HTR-8/SVneo (cell line): ENCODE data around the gene L3MBTL4.
"Not testable (repeated sequence)": the region's sequence is repeated elsewhere in the genome, so short reads cannot be mapped to it uniquely, and the experiment has no call there.

Experiments
- DNase-seq: peaks from one replicate; pipeline ENCODE4 v3.0.0; 2011; ENCODE audit warnings: low spot score, mixed read lengths; ENCODE audit not compliant: insufficient read length
- FAIRE-seq: peaks from 2 replicates; lab custom pipeline; 2011; peaks lifted over from hg19 to GRCh38; lab: Jason Lieb, UNC

L3MBTL4 gene

DNA sequence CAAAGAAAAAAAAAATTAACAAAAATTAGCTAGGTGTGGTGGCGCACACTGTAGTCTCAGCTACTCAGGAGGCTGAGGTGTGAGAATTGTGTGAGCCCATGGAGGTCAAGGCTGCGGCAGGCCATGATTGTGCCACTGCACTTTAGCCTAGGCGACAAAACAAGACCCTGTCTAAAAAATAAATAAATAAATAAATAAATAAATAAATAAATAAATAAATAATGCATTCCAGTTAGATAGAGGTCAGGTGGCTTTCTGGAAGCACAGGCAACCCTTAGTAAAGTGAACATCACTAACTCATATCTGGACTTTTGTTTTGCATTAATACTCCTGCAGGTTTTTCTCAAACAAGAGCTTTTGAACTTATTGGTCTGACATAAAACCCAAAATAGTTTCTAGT is 206.8 kb downstream of the L3MBTL4 start:
- DNase-seq (no peak), FAIRE-seq (no peak)

DNA sequence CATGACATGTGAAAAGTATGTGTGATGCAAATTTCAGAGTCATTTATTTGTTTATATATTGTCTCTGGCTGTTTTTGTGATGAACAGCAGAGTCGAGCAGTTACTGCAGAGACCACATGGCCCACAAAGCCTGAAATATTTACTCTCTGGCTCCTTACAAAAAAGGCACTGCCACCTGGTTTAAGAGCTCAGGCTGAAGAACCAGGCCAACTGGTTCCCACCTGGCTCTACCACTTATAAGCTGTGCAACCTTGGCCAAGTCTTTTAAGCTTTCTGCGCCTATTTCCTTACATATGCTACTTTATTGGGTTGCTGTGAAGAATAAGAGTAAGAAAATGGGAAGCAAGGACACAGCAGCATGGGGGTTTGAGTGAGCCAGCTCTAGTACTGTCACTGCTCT is 207.6 kb downstream of the L3MBTL4 start:
- no peak for FAIRE-seq

DNA sequence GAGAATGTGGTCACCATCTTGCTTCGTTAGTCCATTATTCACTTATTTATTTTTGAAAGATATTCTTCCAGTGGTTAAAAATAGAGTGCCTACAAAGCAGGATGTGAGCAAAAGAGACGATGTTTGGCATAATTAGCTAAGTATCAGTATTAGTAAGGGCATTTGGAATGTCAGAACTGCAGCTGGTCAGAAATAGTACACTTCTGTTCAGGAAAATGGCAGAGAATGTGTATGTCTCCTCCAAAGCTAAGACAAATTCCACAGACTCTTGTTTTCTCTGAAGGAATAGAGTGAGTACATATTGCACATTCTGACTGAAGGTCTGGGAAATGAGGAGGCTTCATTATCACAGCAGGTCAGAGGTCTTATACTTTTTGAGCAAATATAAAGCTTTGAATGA is 209.0 kb downstream of the L3MBTL4 start:
- no peak for DNase-seq

More for the DNA sequence above, 207.6 kb downstream of the L3MBTL4 start:
- DNase-seq, result no peak

DNA sequence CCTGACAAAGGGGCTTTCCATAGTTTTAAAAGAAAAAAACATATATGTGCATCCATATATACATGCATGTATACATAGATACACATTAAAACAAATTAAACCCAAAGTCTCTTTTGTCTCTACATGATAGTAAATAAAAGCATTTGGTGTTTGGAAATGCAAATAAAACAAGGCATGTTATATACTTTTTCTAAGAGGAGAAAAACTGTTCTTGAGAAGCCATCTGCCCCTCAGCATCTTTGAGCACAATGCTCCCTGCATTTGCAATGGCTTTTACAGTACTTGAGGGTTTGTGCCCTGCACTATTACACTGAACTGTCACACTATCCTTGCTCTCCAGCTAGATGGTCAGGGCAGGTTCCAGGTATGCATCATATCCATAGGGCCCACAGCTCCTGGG is 210.2 kb downstream of the L3MBTL4 start:
- DNase-seq, result no peak

More for the DNA sequence above, 209.0 kb downstream of the L3MBTL4 start:
- FAIRE-seq, result no peak

DNA sequence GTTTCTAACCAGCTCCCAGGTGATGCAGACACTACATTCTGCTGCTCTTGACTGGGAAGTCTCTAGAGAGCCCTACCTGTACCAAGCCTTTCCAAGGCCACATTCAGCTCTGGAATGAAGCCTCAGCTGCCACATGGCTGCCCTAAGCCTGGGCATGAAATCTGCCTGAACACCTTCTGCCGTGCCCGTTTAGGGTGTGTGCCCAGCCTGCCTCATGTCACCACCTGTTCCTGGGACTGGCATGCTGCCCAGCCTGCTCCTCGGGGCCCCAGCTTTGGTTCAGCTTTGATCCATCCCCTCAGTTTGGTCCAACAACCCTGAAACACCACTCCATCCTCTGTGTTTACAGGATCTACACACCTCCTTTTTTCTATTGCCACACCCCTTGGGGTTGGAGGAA is 210.9 kb downstream of the L3MBTL4 start:
- no peak for FAIRE-seq
- DNase-seq, result no peak

More for the DNA sequence above, 210.2 kb downstream of the L3MBTL4 start:
- no peak for FAIRE-seq

DNA sequence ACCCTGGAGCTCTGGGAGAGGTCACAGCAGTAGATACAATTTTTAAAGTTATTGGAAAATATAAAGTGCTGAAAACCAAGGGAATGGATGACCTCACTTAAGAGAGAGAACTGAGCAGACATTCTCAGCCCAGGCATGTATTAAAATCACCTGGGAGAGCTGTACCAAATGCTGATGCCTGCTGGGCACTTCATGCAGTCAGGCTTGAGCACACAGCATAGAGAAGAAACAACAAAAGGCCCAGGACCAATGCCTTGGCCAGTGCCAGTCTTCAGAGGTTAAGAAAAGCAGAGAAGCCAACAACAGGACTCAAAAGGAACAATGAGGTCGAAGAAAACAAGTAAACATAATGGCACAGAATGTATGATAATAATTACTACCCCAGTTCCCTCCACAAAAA is 211.8 kb downstream of the L3MBTL4 start:
- FAIRE-seq (no peak), DNase-seq (no peak)

DNA sequence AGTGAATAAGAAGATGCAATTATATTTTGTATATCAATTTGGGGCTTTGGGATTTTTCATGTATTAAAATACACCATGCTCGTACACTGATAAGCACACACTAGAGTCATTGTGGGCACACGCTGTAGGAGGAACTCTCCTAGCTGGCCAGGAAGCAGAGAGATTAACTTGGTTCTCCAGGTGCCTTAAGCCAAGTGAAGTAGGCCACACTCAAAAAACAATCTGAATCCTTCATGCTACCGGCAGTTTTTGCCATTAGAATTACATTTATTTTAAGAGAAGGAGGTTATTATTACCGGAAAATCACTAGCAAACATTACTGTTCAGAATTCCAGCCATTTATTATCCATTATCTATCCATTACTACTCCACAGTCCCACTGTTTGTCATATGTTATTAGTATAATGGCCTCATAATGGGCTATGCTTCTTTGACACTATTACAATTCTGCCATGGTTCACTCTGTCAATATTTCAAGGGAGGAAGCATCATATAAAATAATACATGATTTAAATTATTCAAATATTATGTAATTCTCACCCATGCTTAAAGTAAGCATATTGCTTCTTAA is 214.4 kb downstream of the L3MBTL4 start:
- FAIRE-seq (no peak), DNase-seq (no peak)

DNA sequence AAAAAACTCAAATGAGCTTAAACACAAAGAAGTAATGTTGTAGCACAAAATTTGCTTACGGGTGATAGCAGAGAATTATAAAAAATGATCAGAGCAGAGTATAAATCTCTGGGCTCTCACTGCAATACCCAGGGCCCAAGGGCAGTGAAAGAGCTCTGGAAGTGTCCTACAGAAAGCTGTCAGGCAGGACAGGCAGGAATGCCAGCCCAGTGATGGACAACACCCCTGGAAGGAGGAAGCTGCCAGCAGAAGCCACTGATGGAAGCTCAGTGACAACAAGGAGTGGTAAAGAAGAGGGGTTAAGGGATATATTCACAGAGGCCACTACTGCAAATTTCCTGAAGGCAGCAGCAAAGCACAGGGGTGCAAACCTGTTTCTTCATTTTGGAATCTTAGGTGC is 214.9 kb downstream of the L3MBTL4 start:
- FAIRE-seq (no peak), DNase-seq (no peak)

DNA sequence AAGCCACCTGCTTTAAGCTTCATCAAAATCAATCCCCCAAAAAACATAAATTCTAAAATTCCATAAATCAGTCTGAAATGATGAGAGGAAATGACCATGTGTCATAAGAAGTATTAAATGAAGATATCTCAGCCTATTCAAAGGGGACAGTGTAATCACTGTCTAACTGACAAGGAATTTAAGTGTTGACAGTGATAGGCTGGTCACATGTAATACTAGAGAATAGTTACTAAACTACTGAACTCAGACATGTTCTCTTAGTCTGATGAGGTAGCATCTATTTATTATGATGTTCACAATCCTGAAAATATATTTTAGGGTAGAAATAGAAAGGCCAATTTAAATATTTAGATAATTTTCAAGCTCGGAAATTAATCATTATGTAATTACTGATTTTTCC is 216.1 kb downstream of the L3MBTL4 start:
- no peak for FAIRE-seq
- DNase-seq, result no peak

DNA sequence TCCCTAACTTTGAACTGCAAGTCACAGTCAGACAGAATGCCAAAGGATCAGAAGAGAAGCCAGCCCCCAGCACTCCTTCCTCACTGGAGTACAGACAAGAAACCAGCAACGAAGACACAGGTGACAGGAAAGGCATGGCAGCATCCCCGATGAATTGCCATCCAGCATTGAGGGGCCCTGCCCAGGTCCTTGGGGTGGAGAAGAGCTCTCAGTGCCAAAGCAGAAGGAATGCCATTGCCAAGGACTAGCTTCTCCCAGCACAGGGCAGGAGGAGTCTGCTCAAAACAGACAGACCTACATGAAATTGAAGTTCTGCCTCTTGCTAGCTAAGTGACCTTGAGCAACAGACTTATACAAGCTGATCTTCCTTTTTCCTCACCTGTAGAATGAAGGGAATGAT is 220.1 kb downstream of the L3MBTL4 start:
- FAIRE-seq (no peak), DNase-seq (no peak)

DNA sequence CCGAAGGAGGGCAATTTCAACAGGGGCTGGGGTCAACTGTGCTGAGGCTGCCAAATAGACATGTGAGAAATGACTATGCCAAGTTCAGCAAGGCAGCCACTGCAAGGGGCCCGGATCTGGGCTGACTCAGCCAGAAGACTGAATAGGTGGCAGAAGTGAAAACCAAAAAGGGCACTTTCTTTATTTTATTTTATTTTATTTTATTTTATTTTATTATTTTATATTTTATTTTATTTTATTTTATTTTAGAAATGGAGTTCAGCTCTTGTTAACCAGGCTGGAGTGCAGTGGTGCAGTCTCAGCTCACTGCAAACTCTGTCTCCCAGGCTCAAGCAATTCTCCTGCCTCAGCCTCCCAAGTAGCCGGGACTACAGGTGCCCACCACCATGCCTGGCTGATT is 228.9 kb downstream of the L3MBTL4 start:
- FAIRE-seq, result not testable (repeated sequence)

DNA sequence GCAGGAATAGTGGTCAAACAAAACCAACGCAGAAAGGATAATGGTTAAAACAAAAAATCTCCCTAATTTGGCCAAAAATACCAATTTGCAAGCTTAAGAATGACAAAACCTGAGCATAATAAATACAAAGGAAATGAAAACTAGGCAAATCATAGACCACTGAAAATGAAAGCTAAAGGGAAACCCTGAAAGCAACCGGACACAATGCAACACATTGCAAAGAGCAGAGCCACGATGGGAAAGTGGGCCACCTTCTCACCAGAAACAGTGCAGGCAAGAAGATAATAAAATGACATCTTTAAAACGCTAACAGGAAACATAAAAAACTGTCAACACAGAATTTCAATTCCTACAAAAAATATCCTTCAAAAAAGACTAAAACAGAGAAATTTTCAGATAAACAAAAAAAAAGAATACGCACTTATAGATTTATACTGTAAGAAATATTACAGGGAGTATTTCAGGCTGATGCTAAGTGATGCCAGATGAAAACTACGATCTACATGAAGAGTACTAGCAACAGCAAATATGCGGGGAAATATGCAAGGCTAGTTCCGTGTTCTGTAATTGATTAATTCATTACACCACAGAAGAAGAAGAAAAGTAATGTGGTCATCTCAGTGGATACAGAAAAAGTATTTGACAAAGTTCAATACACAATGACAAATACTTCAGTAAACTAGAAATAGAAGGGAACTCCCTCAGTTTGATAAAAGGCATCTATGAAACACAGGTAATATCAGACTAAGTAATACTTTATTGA is 239.5 kb downstream of the L3MBTL4 start:
- FAIRE-seq (no peak), DNase-seq (no peak)

More for the DNA sequence above, 228.9 kb downstream of the L3MBTL4 start:
- DNase-seq, result not testable (repeated sequence)

DNA sequence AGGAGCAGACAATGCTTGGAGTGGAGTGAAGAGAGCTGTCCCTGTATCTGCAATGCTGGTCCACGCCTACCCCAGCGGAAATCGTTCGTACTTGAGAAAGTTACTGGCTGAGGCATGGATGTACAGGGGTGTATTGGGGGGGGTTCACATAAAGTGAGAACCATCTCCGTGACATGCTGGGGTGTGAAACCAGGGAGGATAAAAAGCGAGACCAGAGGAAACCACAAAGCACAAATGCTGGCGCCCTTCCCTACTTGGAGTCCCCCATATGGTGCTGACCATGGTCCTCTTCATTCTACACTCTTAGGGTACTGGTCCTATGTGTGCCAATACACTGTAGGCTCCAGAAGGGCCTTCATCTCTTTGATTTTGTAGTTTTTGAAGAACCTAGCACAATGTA is 244.1 kb downstream of the L3MBTL4 start:
- FAIRE-seq, result no peak
- no peak for DNase-seq

DNA sequence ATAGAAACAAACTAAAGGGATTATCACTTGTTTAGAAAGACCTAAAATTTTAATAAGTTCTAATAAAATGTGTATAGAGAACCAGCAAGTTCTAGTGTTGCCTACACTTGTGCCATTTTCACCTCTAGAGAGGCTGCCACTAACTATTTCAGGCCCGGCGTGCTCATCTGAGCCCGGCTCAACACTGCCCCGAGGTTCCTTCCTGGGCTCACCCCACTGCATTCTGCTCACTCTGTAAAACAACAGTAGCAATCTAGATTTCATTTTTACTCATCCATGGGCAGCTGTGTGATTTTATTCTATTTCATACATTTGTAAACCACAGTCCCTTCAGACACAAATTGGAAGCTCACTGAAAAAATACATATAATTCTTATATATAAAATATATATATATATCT is 253.2 kb downstream of the L3MBTL4 start:
- FAIRE-seq (no peak), DNase-seq (no peak)

DNA sequence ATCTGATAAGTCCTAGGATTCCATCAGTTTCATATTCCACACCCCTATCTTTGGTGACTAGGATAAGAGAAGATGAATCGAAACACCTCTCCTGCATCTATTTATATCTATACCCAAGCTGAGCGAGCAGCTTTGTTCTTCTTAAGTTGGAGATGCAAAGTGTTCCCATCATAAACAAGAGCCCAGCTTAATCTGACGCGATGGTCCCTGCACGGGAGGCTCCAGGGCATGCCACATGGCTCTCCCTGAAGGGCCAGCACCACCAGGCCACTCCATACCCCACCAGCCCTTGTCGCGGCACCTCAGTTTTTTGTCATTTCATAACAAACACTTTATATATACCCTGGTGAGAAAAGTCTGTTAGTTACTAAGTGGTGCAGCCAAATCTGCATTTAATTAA is 255.3 kb downstream of the L3MBTL4 start:
- FAIRE-seq, result no peak
- DNase-seq, result no peak

DNA sequence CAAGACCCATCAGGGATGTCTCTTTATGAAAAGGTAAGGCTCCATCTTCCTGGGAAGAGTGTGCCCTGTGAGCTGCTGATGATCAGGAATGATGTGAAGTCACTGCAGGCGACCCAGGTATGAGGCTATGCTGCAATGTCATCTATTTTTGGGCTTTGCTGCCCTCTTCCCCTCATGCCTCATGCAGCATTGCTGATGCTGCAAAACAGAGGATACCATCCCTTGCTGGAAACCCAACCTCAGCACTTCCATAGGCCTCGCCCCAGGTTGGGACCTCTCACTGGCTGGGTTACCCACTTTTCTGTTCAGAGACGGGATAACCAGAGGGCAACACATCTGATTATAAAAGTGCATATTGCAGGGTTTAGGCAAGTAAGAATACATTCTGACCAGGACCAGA is 255.8 kb downstream of the L3MBTL4 start:
- DNase-seq, result no peak
- no peak for FAIRE-seq

DNA sequence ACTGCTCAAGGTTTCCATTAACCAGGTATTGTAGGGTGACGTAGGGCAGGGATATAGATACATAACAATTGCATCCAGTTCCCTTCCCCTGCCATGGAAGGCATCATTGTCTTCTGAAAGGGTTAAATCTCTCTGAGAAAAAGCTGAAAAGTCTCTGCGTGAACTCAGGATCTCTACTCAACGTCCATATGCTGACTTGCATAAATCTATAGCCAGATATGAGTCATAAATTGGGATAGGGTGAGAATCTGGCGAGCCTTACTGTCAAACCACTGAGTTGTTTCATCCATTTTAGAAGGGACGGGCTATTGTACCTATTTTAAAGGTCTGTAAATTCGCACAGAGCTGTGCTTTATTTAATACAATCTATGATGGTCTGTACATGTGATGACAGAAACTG is 258.3 kb downstream of the L3MBTL4 start:
- no peak for FAIRE-seq
- no peak for DNase-seq

DNA sequence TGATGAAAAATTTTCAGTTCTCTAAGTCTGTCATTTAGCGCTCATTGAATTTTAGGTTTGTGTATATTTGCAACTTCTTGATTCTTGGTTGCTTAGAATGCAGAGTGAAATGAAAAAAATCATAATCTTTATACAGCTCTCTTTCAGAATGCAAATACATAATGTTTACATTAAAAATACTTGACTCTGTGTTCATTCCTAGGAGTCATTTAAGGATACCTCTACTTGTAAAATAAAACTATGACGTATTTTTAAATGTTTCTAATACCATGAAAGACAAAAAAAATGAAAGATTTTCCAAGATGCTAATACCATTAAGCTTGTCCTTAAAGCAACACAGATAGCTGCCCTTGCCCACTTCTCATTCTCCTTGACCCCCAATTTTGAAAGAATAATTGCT is 259.0 kb downstream of the L3MBTL4 start:
- no peak for FAIRE-seq

DNA sequence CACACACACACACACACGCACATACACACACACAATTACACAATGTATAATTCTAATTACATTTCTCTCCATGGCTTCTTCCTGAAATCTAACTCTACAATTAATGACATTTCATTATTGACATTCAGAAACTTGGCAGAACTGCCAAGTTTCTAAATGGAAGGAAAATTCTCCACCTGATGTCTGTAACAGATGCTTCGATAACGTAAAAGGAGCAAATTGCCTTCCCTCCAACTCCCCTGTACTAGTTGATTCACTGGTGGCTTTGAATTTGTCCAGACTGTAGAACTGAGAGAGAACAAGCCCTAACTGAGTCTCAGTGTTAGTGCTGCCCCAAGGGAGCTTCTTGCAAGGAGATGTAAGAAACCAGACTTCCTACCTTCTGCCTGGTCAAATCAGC is 264.3 kb downstream of the L3MBTL4 start:
- FAIRE-seq (no peak), DNase-seq (no peak)

More for the DNA sequence above, 259.0 kb downstream of the L3MBTL4 start:
- no peak for DNase-seq

DNA sequence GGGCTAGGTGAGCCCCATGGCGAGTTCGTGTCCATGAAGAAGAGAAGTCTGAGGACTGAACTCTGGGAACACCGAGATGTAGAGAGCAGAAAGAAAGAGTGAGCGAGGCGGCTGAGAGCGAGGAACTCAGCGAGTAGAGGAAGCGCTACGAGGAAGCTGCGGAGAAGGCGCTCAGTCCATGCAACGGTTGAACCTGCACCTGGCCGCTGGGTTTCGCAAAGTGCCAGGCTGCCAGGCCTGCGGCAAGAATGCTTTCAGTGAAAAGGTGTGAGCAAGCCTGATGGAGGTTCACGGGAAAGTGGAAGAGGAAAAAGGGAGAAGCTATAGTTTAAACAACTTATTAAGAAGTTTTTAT is 268.4 kb downstream of the L3MBTL4 start:
- FAIRE-seq, result no peak
- no peak for DNase-seq

DNA sequence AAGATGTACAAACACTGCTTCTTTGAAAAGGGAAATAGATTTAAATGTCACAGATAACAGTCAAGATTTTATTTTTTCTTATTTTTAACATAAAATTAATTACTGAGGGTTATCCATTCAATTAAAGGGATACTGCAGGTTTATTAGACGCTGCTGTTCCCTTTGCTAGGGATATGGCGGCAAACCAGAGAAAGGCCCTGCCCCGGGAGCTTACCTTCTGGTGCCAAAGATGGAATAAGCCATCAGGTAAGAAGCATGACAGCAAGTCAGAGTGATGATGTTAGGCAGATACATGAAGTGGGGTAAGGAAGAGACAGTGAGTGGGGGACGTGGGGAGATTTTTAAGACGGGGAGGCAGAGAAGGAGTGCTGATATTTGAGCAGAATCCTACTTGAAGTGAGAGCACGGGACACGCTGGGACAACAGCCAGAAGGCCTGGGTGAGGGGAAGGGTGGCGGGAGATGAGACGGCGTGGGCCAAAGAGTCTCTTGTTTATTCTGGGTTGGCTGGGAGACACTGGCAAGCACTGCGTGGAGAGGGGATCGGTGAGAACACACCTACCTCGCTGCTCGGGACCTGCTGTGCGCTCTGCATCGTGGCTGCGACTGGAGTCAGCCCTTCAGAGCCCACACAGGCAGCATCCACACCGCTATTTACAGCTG is 268.9 kb downstream of the L3MBTL4 start:
- FAIRE-seq (no peak), DNase-seq (no peak)

DNA sequence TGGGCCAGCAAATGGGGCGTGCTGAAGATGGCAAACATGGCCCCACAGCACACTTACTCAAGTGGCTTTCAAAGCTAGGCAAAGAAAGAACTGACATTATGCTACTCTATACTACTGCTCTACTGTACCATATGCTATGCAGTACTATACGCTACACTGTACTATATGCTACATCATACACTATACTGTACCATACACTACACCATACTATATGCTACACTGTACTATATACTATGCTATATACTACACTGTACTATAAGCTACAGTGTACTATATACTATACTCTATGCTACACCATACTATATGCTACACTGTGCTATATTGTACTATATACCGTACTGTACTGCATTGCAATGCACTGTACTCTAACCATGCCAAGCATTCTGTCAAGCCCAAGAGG is 275.7 kb downstream of the L3MBTL4 start:
- DNase-seq (no peak), FAIRE-seq (peak; percentile 33)
